COLO668 (cell line): ENCODE data around the gene ZNF280B.
A peak's percentile ranks its signal among the peaks of the same experiment; 100 is the strongest.
"Not testable (repeated sequence)": the region's sequence is repeated elsewhere in the genome, so short reads cannot be mapped to it uniquely, and the experiment has no call there.

Experiments
- DNase-seq: peaks from one replicate; lab custom pipeline; 2025; ENCODE audit not compliant: unreplicated experiment; lab: John Stamatoyannopoulos, UW

The ZNF280B gene

GRCh38 chr22:22535662-22536061 is 27.1 kb upstream of the ZNF280B start:
- DNase-seq, result no peak

- no peak for DNase-seq
These were observed 26.3 kb upstream of the ZNF280B start for GRCh38 chr22:22534604-22535415.

DNA sequence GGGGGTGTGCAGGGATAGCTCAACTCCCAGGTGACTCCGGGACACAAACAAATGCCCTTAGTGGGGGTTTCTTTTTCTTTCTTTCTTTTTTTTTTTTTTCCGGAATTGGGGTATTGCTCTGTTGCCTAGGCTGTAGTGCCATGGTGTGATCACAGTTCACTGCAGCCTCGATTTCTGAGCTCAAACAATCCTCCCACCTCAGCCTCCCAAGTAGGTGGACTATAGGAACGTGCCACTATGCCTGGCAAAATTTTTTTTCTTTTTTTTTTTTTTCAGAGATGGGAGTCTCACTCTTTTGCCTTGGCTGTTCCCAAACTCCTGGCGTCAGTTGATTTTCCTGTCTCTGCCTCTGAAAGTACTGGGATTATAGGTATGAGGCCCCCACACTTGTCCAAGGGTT is 25.3 kb upstream of the ZNF280B start:
- DNase-seq, result no peak

DNA sequence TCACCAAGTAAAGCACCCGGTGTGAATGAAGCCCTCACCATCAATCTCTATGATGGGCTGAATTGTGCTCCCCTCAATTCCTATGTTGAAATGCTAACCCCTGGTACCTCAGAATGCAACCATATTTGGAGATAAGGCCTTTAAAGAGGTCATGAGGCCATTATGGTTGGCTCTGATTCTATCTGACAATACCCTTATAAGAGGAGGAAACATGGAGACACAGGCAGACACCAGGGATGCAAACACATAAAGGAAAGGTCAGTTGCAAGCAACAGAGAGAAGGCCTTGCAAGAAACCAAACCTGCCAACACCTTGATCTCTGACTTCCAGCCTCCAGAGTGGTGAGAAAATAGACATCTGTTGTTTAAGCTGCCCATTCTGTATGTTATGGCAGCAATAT is 24.9 kb upstream of the ZNF280B start:
- no peak for DNase-seq

DNA sequence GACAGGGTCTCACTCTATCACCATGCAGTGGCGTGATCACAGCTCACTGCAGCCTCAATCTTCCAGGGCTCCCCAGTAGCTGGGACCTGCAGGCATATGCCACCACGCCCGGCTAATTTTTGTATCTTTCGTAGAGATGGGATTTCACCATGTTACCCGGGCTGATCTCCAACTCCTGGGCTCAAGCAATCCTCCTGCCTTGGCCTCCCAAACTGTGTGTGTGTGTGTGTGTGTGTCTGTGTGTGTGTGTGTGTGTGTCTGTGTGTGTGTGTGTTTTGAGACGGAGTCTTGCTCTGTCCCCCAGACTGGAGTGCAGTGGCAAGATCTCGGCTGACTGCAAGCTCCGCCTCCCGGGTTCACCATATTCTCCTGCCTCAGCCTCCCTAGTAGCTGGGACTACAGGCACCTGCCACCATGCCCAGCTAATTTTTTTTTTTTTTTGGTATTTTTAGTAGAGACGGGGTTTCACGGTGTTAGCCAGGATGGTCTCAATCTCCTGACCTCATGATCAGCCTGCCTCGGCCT is 24.1 kb upstream of the ZNF280B start:
- DNase-seq, result not testable (repeated sequence)

GRCh38 chr22:22531770-22532546 is 23.4 kb upstream of the ZNF280B start:
- no peak for DNase-seq

- DNase-seq, result no peak
These were observed 20.2 kb upstream of the ZNF280B start for GRCh38 chr22:22528780-22529179.

- no peak for DNase-seq
These were observed 18.8 kb upstream of the ZNF280B start for GRCh38 chr22:22527312-22527711.

DNA sequence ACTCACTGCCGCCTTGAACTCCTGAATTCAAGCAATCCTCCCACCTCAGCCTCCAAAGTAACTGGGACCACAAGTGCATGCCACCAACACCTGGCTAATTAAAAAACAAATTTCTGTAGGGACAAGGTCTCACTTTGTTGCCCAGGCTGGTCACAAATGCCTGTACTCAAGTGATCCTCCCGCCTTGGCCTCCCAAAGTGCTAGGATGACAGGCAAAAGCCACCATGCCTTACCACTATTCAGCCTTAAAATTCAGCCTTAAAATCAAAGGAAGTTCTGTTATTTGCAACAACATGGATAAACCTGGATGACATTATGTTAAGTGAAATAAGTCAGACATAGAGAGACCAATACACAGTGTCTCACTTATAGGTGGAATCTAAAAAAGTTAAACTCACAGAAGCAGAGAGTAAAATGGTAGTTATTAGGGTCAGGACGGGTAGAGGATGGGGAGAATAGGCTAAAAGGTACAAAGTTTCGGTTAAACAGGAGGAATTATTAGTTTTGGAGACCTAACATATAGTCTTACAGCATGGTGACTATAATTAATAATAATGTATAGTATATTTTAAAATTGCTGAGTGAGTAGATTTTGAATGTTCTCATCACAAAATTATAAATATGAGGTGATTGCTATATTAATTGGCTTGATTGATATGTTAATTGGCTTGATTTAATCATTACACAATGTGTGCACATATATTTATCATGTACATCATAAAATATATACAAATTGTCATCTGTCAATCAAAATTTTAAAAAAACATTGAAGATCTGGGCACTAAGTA is 17.8 kb upstream of the ZNF280B start:
- DNase-seq, result no peak

DNA sequence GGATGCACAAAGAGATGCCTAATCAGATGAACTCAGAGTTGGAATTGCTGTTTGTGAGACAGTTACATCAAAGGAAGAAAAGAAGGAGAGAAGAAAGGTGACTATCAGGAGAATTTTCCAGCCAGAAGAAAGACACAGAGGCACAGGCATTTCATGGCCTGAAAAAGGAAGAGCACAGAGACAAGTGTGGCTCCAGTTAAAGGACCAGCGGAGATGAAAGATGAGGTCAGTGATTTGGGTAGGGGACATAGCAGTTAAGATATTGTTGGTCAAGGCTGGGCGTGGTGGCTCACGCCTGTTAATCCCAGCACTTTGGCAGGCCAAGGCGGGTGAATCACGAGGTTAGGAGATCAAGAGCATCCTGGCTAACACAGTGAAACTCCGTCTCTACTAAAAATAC is 15.0 kb upstream of the ZNF280B start:
- DNase-seq, result no peak

- DNase-seq, result no peak
These were observed 13.1 kb upstream of the ZNF280B start for GRCh38 chr22:22521631-22522030.

- no peak for DNase-seq
These were observed 12.4 kb upstream of the ZNF280B start for GRCh38 chr22:22520667-22521602.

GRCh38 chr22:22520020-22520656 is 11.6 kb upstream of the ZNF280B start, which contains the start of gene ZNF280A:
Gene ZNF280A, minus strand, starts transcription at chr22:22520270. Its CDS starts 4,640 bp downstream, at chr22:22515630.
- DNase-seq, result no peak

DNA sequence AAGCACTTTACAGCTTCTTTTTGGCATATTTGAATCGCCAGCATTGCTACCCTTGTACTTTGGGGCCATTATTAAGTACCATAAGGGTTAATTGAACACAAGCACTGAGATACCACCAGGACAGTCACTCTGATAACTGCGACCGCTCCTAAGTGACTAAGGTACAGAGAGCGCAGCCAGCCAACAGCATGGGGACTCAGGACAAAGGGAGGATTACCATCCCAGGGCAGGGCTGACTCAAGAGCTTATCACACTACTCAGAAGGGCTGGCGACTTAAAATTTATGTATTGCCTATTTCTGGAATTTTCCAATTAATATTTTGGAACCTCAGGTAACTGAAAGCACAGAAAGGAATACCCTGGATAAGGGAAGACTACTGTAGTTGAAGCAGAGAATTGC is 11.0 kb upstream of the ZNF280B start:
- DNase-seq, result no peak

- DNase-seq, result no peak
These were observed 8.4 kb upstream of the ZNF280B start for GRCh38 chr22:22516992-22517391.

- no peak for DNase-seq
These were observed 7.3 kb upstream of the ZNF280B start for GRCh38 chr22:22515890-22516289.

GRCh38 chr22:22514431-22514830 is 5.9 kb upstream of the ZNF280B start:
- peak; percentile 17 for DNase-seq

- DNase-seq, result no peak
These were observed 5.1 kb upstream of the ZNF280B start for GRCh38 chr22:22513619-22514018.

- no peak for DNase-seq
These were observed 4.4 kb upstream of the ZNF280B start for GRCh38 chr22:22512951-22513350.

- not testable (repeated sequence) for DNase-seq
These were observed 2.3 kb upstream of the ZNF280B start for GRCh38 chr22:22510833-22511232.
